ENCODE data around the gene IMMP2L. TPM values are rescaled to one million over a fixed set of nuclear protein-coding genes. Genes with fewer than 3 reads are reported as not detected.
A peak's percentile ranks its signal among the peaks of the same experiment; 100 is the strongest.

The IMMP2L gene
- polyA plus RNA-seq, 2 of the 4 experiments (the other 2 are of a cell fraction): 16.1 to 23.8 TPM

GRCh38 chr7:111080495-111081105 is 481.7 kb downstream of the IMMP2L start:
- TF ChIP-seq MAFK (IDR thresholded peaks at IDR 0.05; ENCODE audit: partially characterized antibody) (peak; percentile 76), PBX3 (IDR thresholded peaks at IDR 0.05) (no peak)
- Histone ChIP-seq H3K9me3 (no peaks in the 10 kb centered on the region), H3K27ac (no peak overlapping the region), H3K4me1 (0 out of 3 replicates have a peak, but pooled peaks cover 3% of the 10 kb centered on the region), H3K4me2 (no peak overlapping the region), H3K4me3 (no peak overlapping the region)
- ChIA-PET CTCF (no interaction called here), POLR2A (no interaction called here)
- no peak for DNase-seq (ENCODE audit: low read depth in 1 of 2, low spot score in 1 of 2)
- WGBS (ENCODE audit: missing lambda C conversion rate): 94% methylated on average over 1 of the region's 1 CpG
- ATAC-seq: no peak
- FAIRE-seq: no peak

- TF ChIP-seq FOSL2 (IDR thresholded peaks at IDR 0.05) (no peak), FOSL2 (CRISPR knock-in tag; IDR thresholded peaks at IDR 0.05) (no peak), BCL3 (IDR thresholded peaks at IDR 0.05) (no peak), POLR2A (IDR thresholded peaks at IDR 0.05; ENCODE audit: low read length) (no peak), KDM1A (IDR thresholded peaks at IDR 0.05; ENCODE audit: low read depth) (no peak)
- Histone ChIP-seq H3K4me1 (peaks cover 16% of the 10 kb centered on the region; the same call in 1 of the 3 replicates), H3K4me2 (no peak overlapping the region), H3K9me3 (no peaks in the 10 kb centered on the region), H3K27ac (no peak overlapping the region), H3K4me3 (no peak overlapping the region)
- ATAC-seq: no peak
- POLR2A ChIA-PET: no interaction called here
- CTCF ChIA-PET: no interaction called here
- no peak for DNase-seq (ENCODE audit: low read depth in 1 of 2, low spot score in 1 of 2)
- 98% methylated on average over 2 of the region's 2 CpGs for WGBS (ENCODE audit: missing lambda C conversion rate)
- no peak for FAIRE-seq
These were observed 485.3 kb downstream of the IMMP2L start for GRCh38 chr7:111077001-111077400.

DNA sequence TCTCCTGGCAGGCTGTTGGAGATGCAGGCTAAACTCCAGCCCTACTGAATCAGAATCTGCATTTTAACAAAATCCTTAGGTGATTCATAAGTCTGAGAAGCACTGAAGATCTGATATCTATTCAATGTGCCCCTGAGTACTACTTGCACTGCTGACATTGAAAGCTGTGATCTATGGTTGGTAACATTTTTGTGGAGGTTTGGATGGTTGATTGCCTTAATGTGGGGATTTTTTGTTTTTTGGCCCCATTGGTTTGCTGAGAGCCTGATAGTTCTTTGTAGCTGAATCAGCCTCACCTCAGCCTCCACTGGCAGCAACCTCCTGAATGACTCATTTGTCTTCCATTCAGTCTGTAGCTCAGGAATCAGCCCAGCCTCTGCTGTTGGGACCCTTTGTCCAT is 486.1 kb downstream of the IMMP2L start:
- no peak for DNase-seq (ENCODE audit: low read depth in 1 of 2, low spot score in 1 of 2)
- Histone ChIP-seq H3K9me3 (no peaks in the 10 kb centered on the region), H3K4me2 (no peak overlapping the region), H3K27ac (no peak overlapping the region), H3K4me1 (peaks cover 16% of the 10 kb centered on the region; the same call in 1 of the 3 replicates), H3K4me3 (no peak overlapping the region)
- no peak for ATAC-seq
- CTCF ChIA-PET: interaction anchor here (0.7 kb wide), 1 partner anchor 485 kb away, joined by 3 read pairs; no protein-coding TSS in a partner anchor
- TF ChIP-seq FOSL2 (IDR thresholded peaks at IDR 0.05): 0 out of 2 replicates have a peak, but pooled peaks have one; percentile 11
- TF ChIP-seq FOSL2 (CRISPR knock-in tag; IDR thresholded peaks at IDR 0.05): no peak
- no peak for TF ChIP-seq MAZ (IDR thresholded peaks at IDR 0.05; ENCODE audit: borderline replicate concordance, low read depth, low read length)
- no peak for FAIRE-seq
- POLR2A ChIA-PET: no interaction called here

DNA sequence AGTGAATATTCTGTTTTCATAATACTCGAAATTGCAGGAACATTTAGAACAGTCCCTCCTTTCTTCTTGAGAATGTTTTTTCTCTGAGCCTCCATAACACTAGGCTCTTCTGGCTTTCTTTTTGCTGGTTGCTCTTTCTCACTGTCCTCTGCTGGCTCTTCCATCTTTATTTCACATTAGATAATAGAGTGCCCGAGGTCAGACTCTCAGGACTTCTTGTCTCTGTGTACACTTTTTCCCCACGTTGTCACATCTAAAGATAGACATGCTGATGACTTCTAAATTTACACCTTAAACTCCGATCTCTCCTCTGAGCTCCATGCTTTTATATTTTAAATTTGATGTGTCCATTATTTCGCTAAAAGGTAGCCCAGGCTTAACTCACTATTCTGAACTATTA is 486.8 kb downstream of the IMMP2L start:
- ATAC-seq (no peak), FAIRE-seq (no peak), DNase-seq (ENCODE audit: low read depth in 1 of 2, low spot score in 1 of 2) (no peak)
- no peak overlapping the region for H3K27ac ChIP-seq
- no peak overlapping the region for H3K4me3 ChIP-seq
- ChIA-PET POLR2A (no interaction called here), CTCF (interaction anchor here (0.6 kb wide), 1 partner anchor 9 kb away, joined by 3 read pairs; no protein-coding TSS in a partner anchor)
- WGBS (ENCODE audit: missing lambda C conversion rate): 74% methylated on average over 5 of the region's 5 CpGs
- no peak overlapping the region for H3K4me2 ChIP-seq
- peaks cover 16% of the 10 kb centered on the region; the same call in 1 of the 3 replicates for H3K4me1 ChIP-seq
- H3K9me3 ChIP-seq: no peaks in the 10 kb centered on the region
- TF ChIP-seq CHD4 (IDR thresholded peaks at IDR 0.05; ENCODE audit: borderline replicate concordance): no peak
- TF ChIP-seq E2F6 (IDR thresholded peaks at IDR 0.05; ENCODE audit: borderline replicate concordance, low read depth): no peak
- TF ChIP-seq HES2 (IDR thresholded peaks at IDR 0.05): no peak
- TF ChIP-seq ELK1 (IDR thresholded peaks at IDR 0.05; ENCODE audit: low read depth, low read length): no peak
- TF ChIP-seq POLR2A (IDR thresholded peaks at IDR 0.05; ENCODE audit: low read length): no peak
- no peak for TF ChIP-seq CBX8 (IDR thresholded peaks at IDR 0.05)
- TF ChIP-seq NR3C1 (IDR thresholded peaks at IDR 0.05): no peak
- TF ChIP-seq CTCF (IDR thresholded peaks at IDR 0.05): no peak
- TF ChIP-seq ZNF302 (CRISPR knock-in tag; IDR thresholded peaks at IDR 0.05): no peak
- TF ChIP-seq CHD2 (IDR thresholded peaks at IDR 0.05; ENCODE audit: low read length, partially characterized antibody): no peak
- TF ChIP-seq, protein P1, sequence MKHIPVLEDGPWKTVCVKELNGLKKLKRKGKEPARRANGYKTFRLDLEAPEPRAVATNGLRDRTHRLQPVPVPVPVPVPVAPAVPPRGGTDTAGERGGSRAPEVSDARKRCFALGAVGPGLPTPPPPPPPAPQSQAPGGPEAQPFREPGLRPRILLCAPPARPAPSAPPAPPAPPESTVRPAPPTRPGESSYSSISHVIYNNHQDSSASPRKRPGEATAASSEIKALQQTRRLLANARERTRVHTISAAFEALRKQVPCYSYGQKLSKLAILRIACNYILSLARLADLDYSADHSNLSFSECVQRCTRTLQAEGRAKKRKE (CRISPR knock-in tag; IDR thresholded peaks at IDR 0.05; ENCODE audit: low read depth): no peak
- TF ChIP-seq FOSL2 (IDR thresholded peaks at IDR 0.05): no peak
- no peak for TF ChIP-seq FOSL2 (CRISPR knock-in tag; IDR thresholded peaks at IDR 0.05)
- TF ChIP-seq KDM1A (IDR thresholded peaks at IDR 0.05; ENCODE audit: low read depth): no peak
- no peak for TF ChIP-seq SREBF2 (IDR thresholded peaks at IDR 0.05)
- TF ChIP-seq HOXB13 (CRISPR knock-in tag; IDR thresholded peaks at IDR 0.05; ENCODE audit: low read depth): no peak
- no peak for TF ChIP-seq FOXS1 (CRISPR knock-in tag; IDR thresholded peaks at IDR 0.05)
- no peak for TF ChIP-seq NPAS2 (CRISPR knock-in tag; IDR thresholded peaks at IDR 0.05; ENCODE audit: borderline replicate concordance)
- TF ChIP-seq EHF (CRISPR knock-in tag; IDR thresholded peaks at IDR 0.05): no peak

Data from A549 (cell line).